PFSK-1 (cell line): ENCODE results near the gene PTDSS2.

ENCODE experiments used
- FOXP2 ChIP-seq: optimal IDR thresholded peaks from 2 replicates; pipeline ENCODE3; 2011; ENCODE audit warnings: borderline replicate concordance, control low read depth, inconsistent platforms; ENCODE audit not compliant: insufficient read depth; ENCODE audit errors: extremely low read length, extremely low read depth
- POLR2AphosphoS5 ChIP-seq: IDR thresholded peaks from 2 replicates; pipeline ENCODE4 v1.6.1; 2012; ENCODE audit warnings: low read depth, mild to moderate bottlenecking, control low read depth, low read length, moderate library complexity
- REST ChIP-seq, 2 experiments: IDR thresholded peaks; 2 replicates each; pipeline versions ENCODE4 v1.6.1 to v1.8.0; 2011 to 2012; ENCODE audit warnings: low read depth in 2 of 2, low read length in 2 of 2, control low read depth in 1 of 2, inconsistent platforms in 1 of 2, mild to moderate bottlenecking in 1 of 2, moderate library complexity in 1 of 2; ENCODE audit not compliant: insufficient read depth in 1 of 2
- SIN3A ChIP-seq: IDR thresholded peaks from 2 replicates; pipeline ENCODE4 v1.6.1; 2012; ENCODE audit warnings: mild to moderate bottlenecking, low read length, moderate library complexity, borderline replicate concordance; ENCODE audit not compliant: insufficient read depth
- TAF1 ChIP-seq: IDR thresholded peaks from 2 replicates; pipeline ENCODE4 v1.6.1; 2012; ENCODE audit warnings: low read length, control low read depth, borderline replicate concordance; ENCODE audit not compliant: insufficient read depth

The PTDSS2 gene

GRCh38 chr11:408154-409007 lies 41.7 kb upstream of the PTDSS2 start:
- no peak for TF ChIP-seq TAF1

- TF ChIP-seq TAF1 (no peak), POLR2AphosphoS5 (no peak), SIN3A (no peak), REST (IDR thresholded peaks at IDR 0.05; ENCODE audit: insufficient read depth in 1 of 2, low read depth in 2 of 2, low read length in 2 of 2) (no peak), FOXP2 (no peak)
Measured at GRCh38 chr11:409008-409599, 41.0 kb upstream of the PTDSS2 start.

- TF ChIP-seq POLR2AphosphoS5 (no peak), FOXP2 (no peak), SIN3A (no peak), REST (IDR thresholded peaks at IDR 0.05; ENCODE audit: insufficient read depth in 1 of 2, low read depth in 2 of 2, low read length in 2 of 2) (no peak), TAF1 (no peak)
Measured at GRCh38 chr11:409600-410483, 40.2 kb upstream of the PTDSS2 start.

GRCh38 chr11:412641-413119 lies 37.4 kb upstream of the PTDSS2 start:
- TF ChIP-seq FOXP2 (no peak), POLR2AphosphoS5 (no peak), SIN3A (no peak), TAF1 (no peak), REST (IDR thresholded peaks at IDR 0.05; ENCODE audit: insufficient read depth in 1 of 2, low read depth in 2 of 2, low read length in 2 of 2) (no peak)

- TF ChIP-seq REST (IDR thresholded peaks at IDR 0.05; ENCODE audit: insufficient read depth in 1 of 2, low read depth in 2 of 2, low read length in 2 of 2), result no peak
- TF ChIP-seq SIN3A, result no peak
- TF ChIP-seq FOXP2, result no peak
- no peak for TF ChIP-seq TAF1
- TF ChIP-seq POLR2AphosphoS5, result no peak
Measured at GRCh38 chr11:413120-414081, 36.7 kb upstream of the PTDSS2 start.
